KOPT-K1 (cell line): ENCODE results near the gene RASA3.
"Not testable (repeated sequence)": the region's sequence is repeated elsewhere in the genome, so short reads cannot be mapped to it uniquely, and the experiment has no call there.

Experiments used
- H3K27ac ChIP-seq: fragments of 200-600 bp; sonication (generic); 2 replicates; pipeline ENCODE4 v1.5.1; 2016; ENCODE audit warnings: antibody characterized with exemption, mild to moderate bottlenecking, low read depth, low read length; ENCODE audit not compliant: poor library complexity, severe bottlenecking
- H3K36me3 ChIP-seq: fragments of 200-600 bp; sonication (generic); 2 replicates; pipeline ENCODE4 v1.5.1; 2017; ENCODE audit warnings: antibody characterized with exemption, mild to moderate bottlenecking, low read length, moderate library complexity; ENCODE audit not compliant: insufficient read depth
- H3K9me3 ChIP-seq: fragments of 200-600 bp; sonication (generic); 2 replicates; pipeline ENCODE4 v1.5.1; 2017; ENCODE audit warnings: antibody characterized with exemption, low read length, mild to moderate bottlenecking; ENCODE audit not compliant: insufficient read depth, poor library complexity, severe bottlenecking

The RASA3 gene

DNA sequence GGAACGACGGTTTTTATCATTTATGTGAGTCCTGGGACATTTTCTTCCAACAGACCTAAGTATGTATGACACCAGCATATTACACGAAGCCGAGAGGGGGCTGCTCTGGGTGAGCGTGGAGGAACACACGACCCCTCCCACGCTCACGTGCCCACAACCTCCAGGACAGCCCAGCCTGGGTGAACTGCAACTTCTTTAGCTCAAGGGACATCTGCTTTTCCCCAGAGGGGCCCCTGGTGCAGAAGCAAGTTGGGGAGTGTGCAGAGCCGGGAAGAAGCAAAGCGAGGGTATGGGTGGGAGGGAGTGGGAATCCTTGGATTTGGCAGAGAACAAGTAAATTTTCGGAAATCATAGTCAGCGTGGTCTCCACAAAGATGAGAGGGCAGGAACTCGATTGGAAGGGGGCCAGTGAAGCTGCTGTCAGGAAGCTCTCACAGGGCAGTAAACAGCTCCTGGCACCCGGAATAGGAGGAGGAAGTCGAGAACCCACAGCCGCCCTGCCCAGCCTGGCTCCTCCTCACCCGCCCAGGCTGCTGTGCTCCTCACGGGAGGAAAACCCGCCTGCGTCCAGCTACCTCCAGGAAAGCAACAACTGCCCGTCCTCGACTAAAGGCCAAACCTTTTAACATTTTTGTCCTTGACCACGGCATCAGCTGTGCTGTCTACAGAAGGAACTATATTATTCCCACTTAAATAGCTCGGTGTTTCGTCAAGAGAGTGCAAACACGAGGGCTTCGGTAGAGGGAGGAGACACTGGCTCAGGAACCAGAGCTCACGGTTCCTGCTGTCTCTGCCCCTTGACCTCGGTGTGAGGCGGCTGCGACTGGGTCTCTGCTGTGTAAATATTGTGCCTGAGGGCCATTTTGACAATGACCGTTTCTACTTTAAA lies 29.5 kb upstream of the RASA3 start:
- Histone ChIP-seq H3K36me3 (no peaks in the 10 kb centered on the region), H3K27ac (no peak overlapping the region), H3K9me3 (no peaks in the 10 kb centered on the region)

DNA sequence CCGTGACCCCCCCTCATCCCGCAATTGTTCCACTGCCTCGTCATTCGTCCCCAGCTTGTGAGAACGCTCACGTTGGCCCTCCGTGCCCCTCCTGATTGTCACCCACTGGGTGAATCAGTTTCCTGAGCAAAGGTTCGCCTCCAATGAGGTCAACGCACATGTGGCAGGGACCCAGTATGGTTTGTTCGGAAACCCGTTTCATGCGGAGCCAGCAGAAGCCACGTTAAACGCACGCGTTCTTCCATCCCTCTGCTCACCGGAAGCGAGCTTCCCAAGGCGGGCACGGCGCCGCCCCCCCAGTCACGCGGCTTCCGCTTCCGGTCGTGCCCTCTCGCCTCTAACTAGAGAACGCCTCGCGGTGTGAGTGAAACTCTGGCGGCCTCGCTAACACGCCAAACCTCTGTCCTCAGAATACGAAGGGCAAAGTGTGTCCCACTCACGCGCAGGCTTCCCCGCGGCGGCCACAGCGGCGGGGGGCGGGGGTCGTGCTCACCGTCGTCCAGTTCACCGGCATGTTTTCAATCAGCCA lies 28.7 kb upstream of the RASA3 start:
- H3K9me3 ChIP-seq, result no peaks in the 10 kb centered on the region
- no peaks in the 10 kb centered on the region for H3K36me3 ChIP-seq
- no peak overlapping the region for H3K27ac ChIP-seq

DNA sequence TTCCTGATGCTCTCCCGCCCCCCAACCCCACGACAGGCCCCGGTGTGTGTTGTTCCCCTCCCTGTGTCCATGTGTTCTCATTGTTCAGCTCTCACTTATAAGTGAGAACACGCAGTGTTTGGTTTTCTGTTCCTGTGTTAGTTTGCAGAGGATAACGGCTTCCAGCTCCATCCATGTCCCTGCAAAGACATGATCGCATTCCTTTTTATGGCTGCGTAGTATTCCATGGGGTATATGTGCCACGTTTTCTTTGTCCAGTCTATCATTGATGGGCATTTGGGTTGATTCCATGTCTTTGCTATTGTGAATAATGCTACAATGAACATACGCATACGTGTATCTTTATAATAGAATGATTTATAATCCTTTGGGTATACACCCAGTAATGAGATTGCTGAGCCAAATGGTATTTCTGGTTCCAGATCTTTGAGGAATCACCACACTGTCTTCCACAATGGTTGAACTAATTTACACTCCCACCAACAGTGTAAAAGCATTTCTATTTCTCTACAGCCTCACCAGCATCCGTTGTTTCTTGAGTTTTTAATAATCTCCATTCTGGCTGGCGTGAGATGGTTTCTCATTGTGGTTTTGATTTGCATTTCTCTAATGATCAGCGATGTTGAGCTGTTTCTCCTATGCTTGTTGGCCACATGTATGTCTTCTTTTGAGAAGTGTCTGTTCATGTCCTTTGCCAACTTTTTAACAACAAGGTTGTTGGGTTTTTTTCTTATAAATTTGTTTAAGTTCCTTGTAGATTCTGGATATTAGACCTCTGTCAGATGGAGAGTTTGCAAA lies 26.6 kb upstream of the RASA3 start:
- H3K27ac ChIP-seq, H3K9me3 ChIP-seq: not testable (repeated sequence)

GRCh38 chr13:114157869-114158495 lies 25.6 kb upstream of the RASA3 start:
- Histone ChIP-seq H3K9me3 (no peaks in the 10 kb centered on the region), H3K27ac (no peak overlapping the region), H3K36me3 (no peaks in the 10 kb centered on the region)

More for the DNA sequence above, 26.6 kb upstream of the RASA3 start:
- not testable (repeated sequence) for H3K36me3 ChIP-seq

DNA sequence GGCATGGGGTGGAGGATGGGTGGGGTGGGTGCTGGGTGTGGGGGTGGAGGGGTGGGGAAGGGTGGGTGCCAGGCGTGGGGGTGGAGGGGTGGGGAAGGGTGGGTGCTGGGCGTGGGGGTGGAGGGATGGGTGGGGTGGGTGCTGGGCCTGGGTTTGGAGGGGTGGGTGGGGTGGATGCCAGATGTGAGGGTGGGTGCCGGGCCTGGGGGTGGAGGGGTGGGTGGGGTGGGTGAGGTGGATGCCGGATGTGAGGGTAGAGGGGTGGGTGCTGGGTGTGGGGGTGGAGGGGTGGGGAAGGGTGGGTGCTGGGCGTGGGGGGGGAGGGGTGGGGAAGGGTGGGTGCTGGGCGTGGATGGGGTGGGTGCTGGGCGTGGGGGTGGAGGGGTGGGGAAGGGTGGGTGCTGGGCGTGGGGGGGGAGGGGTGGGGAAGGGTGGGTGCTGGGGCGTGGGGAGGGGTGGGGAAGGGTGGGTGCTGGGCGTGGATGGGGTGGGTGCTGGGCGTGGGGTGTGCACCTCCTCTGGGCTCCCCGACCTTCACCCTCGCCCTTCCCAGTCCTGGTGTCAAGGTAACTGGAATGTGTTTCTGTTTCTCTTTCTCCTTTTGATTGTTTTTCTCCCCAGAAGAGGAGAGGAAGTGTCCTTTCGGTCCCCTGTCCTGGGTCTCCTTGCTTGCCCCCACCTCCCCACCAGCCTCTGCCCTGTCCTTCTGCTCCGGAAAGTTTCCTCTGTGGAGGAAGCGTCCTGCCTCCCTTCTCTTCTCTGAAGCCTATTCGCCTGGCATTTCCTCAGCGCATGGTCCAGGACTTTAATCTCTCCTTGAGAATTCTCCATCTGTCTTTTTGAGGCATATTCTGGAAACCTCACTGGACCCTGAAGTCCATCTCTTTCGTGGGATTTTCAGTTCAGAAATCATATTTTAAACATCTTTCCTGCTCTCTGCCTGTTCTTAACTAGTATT lies 23.8 kb upstream of the RASA3 start:
- H3K36me3 ChIP-seq, result no peaks in the 10 kb centered on the region
- no peak overlapping the region for H3K27ac ChIP-seq
- H3K9me3 ChIP-seq, result no peaks in the 10 kb centered on the region

GRCh38 chr13:114155320-114155719 lies 22.9 kb upstream of the RASA3 start:
- Histone ChIP-seq H3K36me3 (no peaks in the 10 kb centered on the region), H3K9me3 (no peaks in the 10 kb centered on the region), H3K27ac (no peak overlapping the region)

- peak overlapping the region; percentile 58 for H3K27ac ChIP-seq
- H3K36me3 ChIP-seq, result no peaks in the 10 kb centered on the region
- H3K9me3 ChIP-seq, result no peaks in the 10 kb centered on the region
These were observed 22.1 kb upstream of the RASA3 start for GRCh38 chr13:114154476-114154875.

GRCh38 chr13:114153485-114154080 lies 21.2 kb upstream of the RASA3 start:
- H3K27ac ChIP-seq, result peak overlapping the region; percentile 58
- H3K36me3 ChIP-seq, result no peaks in the 10 kb centered on the region
- no peaks in the 10 kb centered on the region for H3K9me3 ChIP-seq

GRCh38 chr13:114152831-114153371 lies 20.5 kb upstream of the RASA3 start:
- Histone ChIP-seq H3K36me3 (no peaks in the 10 kb centered on the region), H3K9me3 (no peaks in the 10 kb centered on the region), H3K27ac (no peak overlapping the region)

DNA sequence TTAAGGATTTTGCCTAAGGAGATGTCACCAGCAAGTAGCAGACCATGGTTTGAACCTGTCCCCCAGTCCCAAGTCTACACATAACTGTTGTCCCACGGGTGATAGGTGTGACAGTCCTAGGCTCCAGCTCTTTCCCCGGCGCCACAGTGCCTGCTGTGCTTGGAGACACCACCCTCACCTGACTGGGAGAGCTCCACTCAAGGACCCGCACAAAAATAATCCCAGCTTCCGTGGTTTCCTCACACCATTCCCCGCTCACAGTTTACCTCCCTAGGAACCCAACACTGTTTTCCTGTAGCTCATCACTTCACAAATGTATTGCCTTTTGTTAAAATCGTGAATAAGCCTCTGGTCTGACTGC lies 19.8 kb upstream of the RASA3 start:
- no peak overlapping the region for H3K27ac ChIP-seq
- no peaks in the 10 kb centered on the region for H3K9me3 ChIP-seq
- H3K36me3 ChIP-seq, result no peaks in the 10 kb centered on the region

DNA sequence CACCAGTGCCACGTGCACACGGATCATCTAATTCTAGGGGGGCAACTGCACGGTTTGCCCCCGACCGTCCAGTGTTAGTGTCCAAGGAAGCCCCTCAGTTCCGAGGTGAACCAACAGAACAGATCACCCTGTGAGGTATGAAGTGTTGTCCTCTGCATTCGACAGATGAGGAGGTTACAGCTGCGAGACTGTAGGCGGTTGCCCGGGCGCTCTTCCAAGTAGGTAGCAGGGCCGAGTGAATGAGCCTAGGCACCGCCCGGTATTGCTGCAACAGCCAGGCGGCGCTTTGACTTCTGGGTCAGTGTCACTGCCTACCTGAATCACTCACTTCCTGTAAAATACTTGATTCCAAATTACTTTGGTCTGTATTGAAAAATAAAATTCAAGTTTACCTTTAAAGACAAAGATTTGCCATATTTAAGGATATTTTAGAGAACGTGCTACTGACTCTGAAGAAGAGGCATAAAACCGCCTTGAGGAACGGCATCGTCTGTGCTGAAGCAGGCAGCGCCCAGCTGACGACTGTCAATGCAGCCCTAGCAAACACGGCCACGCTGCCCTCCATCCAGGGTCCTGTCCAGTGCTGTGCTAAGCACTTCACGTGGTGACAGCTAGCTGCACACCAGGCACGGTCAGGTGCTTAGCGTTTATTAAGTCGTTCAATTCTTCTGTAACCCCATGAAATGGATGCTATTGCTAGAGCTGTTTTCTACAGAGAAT lies 19.3 kb upstream of the RASA3 start:
- Histone ChIP-seq H3K27ac (no peak overlapping the region), H3K9me3 (no peaks in the 10 kb centered on the region), H3K36me3 (no peaks in the 10 kb centered on the region)

GRCh38 chr13:114151031-114151430 lies 18.6 kb upstream of the RASA3 start:
- Histone ChIP-seq H3K9me3 (no peaks in the 10 kb centered on the region), H3K27ac (no peak overlapping the region), H3K36me3 (no peaks in the 10 kb centered on the region)
